NCI-H2196 treated with DMSO at 0.1 percent for 48 hours (cell line): Measurements from ENCODE around the gene ZNF609.
"Not testable (repeated sequence)": the region's sequence is repeated elsewhere in the genome, so short reads cannot be mapped to it uniquely, and the experiment has no call there.

Source experiments
- DNase-seq: peaks from one replicate; lab custom pipeline; 2025; ENCODE audit not compliant: unreplicated experiment; lab: John Stamatoyannopoulos, UW

ZNF609 gene

GRCh38 chr15:64618540-64618939 lies 158.2 kb downstream of the ZNF609 start:
- DNase-seq, result no peak

GRCh38 chr15:64619880-64620839 lies 159.8 kb downstream of the ZNF609 start:
- DNase-seq, result no peak

- no peak for DNase-seq
These were observed 160.7 kb downstream of the ZNF609 start for GRCh38 chr15:64621056-64621455.

GRCh38 chr15:64622410-64623260 lies 162.3 kb downstream of the ZNF609 start:
- no peak for DNase-seq

- no peak for DNase-seq
These were observed 163.1 kb downstream of the ZNF609 start for GRCh38 chr15:64623347-64623996.

GRCh38 chr15:64624242-64624641 lies 163.9 kb downstream of the ZNF609 start:
- DNase-seq, result no peak

- DNase-seq, result no peak
These were observed 168.7 kb downstream of the ZNF609 start for GRCh38 chr15:64629063-64629462.

GRCh38 chr15:64630396-64631107 lies 170.2 kb downstream of the ZNF609 start:
- no peak for DNase-seq

GRCh38 chr15:64632639-64633038 lies 172.3 kb downstream of the ZNF609 start:
- DNase-seq, result not testable (repeated sequence)

GRCh38 chr15:64633332-64633731 lies 173.0 kb downstream of the ZNF609 start:
- no peak for DNase-seq

GRCh38 chr15:64634027-64634426 lies 173.6 kb downstream of the ZNF609 start:
- DNase-seq, result no peak

GRCh38 chr15:64634576-64635498 lies 174.5 kb downstream of the ZNF609 start:
- no peak for DNase-seq

- DNase-seq, result no peak
These were observed 175.4 kb downstream of the ZNF609 start for GRCh38 chr15:64635499-64636495.

- DNase-seq, result no peak
These were observed 176.2 kb downstream of the ZNF609 start for GRCh38 chr15:64636556-64636955.

- no peak for DNase-seq
These were observed 177.0 kb downstream of the ZNF609 start for GRCh38 chr15:64637412-64637811.

- DNase-seq, result not testable (repeated sequence)
These were observed 179.4 kb downstream of the ZNF609 start for GRCh38 chr15:64639744-64640143.

GRCh38 chr15:64640146-64640871 lies 179.9 kb downstream of the ZNF609 start:
- no peak for DNase-seq

GRCh38 chr15:64642875-64643274 lies 182.5 kb downstream of the ZNF609 start:
- no peak for DNase-seq
